ENCODE results near the gene DLEC1. TPM values are rescaled to one million over a fixed set of nuclear protein-coding genes. Genes with fewer than 3 reads are reported as not detected.
A peak's percentile ranks its signal among the peaks of the same experiment; 100 is the strongest.

The DLEC1 gene
- total and polyA plus RNA-seq, 2 donors (not counting 1 experiment from before 2014, with no cell fraction given), result under 0.01 to 0.02 TPM

DNA sequence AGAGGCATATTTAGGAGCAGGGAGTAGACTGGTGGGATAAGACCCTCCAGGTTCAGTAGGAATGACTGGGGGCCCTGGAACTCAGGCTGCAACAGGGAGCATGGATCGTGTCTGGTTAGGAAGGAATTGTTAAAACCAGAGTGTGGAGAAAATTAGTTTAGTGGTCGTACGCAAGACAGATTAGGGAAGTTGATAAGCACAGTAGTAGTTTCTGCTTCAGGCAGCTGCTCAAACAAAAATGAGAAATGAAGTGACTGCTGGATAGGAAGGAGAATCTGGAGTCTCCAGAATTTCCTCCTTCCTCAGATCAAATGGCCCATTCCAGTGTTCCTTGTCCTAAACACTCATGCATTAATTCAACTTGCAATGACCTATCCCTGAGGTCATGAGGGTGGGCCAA, 110.7 kb downstream of the DLEC1 start:
- TF ChIP-seq, protein P1, sequence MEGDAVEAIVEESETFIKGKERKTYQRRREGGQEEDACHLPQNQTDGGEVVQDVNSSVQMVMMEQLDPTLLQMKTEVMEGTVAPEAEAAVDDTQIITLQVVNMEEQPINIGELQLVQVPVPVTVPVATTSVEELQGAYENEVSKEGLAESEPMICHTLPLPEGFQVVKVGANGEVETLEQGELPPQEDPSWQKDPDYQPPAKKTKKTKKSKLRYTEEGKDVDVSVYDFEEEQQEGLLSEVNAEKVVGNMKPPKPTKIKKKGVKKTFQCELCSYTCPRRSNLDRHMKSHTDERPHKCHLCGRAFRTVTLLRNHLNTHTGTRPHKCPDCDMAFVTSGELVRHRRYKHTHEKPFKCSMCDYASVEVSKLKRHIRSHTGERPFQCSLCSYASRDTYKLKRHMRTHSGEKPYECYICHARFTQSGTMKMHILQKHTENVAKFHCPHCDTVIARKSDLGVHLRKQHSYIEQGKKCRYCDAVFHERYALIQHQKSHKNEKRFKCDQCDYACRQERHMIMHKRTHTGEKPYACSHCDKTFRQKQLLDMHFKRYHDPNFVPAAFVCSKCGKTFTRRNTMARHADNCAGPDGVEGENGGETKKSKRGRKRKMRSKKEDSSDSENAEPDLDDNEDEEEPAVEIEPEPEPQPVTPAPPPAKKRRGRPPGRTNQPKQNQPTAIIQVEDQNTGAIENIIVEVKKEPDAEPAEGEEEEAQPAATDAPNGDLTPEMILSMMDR (conservative IDR thresholded peaks at IDR 0.05 in 1 of 2, IDR thresholded peaks at IDR 0.05 in 1 of 2; ENCODE audit: low read depth in 1 of 2, low read length in 2 of 2), result no peak
- no peak for TF ChIP-seq EZH2 (IDR thresholded peaks at IDR 0.05; ENCODE audit: low read length, missing control alignments)
- no peak overlapping the region for H3K9ac ChIP-seq (ENCODE audit: insufficient read depth, low read length)
- H3K36me3 ChIP-seq (ENCODE audit: control insufficient read depth, insufficient read depth, low read length), result no peaks in the 10 kb centered on the region
- no peaks in the 10 kb centered on the region for H3K4me1 ChIP-seq (ENCODE audit: control insufficient read depth, extremely low read depth, insufficient read depth, low read length)
- no peak for DNase-seq (ENCODE audit: low read depth in 2 of 2)
- no peaks in the 10 kb centered on the region for H3K27me3 ChIP-seq (ENCODE audit: control insufficient read depth, insufficient read depth, low read length)
- H3K27ac ChIP-seq (ENCODE audit: insufficient read depth, low read length), result no peak overlapping the region
- H3K4me3 ChIP-seq (replicated peaks in 1 of 4; ENCODE audit: control extremely low read depth in 1 of 4, insufficient read depth in 1 of 4, low read depth in 3 of 4, low read length in 4 of 4), result no peak overlapping the region
- H2AFZ ChIP-seq (ENCODE audit: low read length), result no peak overlapping the region
- H3K9me3 ChIP-seq (ENCODE audit: control insufficient read depth, insufficient read depth, low read depth, low read length), result no peaks in the 10 kb centered on the region
- no peaks in the 10 kb centered on the region for H3K79me2 ChIP-seq (ENCODE audit: control insufficient read depth, insufficient read depth, low read length)
- H3K4me2 ChIP-seq (ENCODE audit: extremely low read depth, insufficient read depth, low read length), result no peak overlapping the region
- H4K20me1 ChIP-seq (ENCODE audit: control insufficient read depth, extremely low read depth, insufficient read depth, low read length), result no peaks in the 10 kb centered on the region

DNA sequence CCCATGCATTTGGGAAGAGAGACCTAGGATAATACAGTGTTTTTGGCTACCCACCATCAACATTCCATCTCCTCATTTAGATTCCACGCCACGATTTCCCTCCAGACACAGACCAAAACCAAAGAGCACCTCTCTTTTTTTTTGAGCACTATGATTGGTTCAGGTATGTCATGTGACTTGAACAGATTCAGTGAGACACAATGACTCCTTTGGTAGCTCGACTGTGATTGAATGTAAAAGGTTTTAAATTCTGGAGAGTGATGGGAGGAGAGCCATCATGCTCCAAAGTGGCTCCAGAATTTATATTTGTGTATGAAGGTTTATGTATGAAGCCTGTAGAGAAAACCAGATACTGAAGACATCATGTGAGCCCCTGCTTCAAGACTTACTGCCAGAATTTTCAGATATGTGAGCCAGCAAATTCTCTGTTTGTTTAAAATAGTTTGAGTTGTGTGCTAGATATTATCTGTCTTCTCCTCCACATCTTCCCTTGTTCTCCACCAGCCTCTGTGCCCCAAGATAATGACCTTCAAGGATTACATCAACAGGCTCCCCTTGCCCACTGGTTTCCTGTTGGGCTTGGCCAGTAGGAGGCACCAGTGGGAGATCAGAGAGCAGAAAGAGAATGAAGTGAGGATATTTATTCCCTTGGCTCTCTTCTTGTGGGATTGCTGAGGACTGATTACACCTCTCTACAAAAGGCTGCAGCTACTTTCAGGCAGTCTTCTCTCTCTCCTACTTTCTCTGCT, 111.9 kb downstream of the DLEC1 start:
- Histone ChIP-seq H3K4me1 (ENCODE audit: control insufficient read depth, extremely low read depth, insufficient read depth, low read length) (no peaks in the 10 kb centered on the region), H3K79me2 (ENCODE audit: control insufficient read depth, insufficient read depth, low read length) (no peaks in the 10 kb centered on the region), H3K4me3 (replicated peaks in 1 of 4; ENCODE audit: control extremely low read depth in 1 of 4, insufficient read depth in 1 of 4, low read depth in 3 of 4, low read length in 4 of 4) (no peak overlapping the region), H3K4me2 (ENCODE audit: extremely low read depth, insufficient read depth, low read length) (no peak overlapping the region), H3K9ac (ENCODE audit: insufficient read depth, low read length) (no peak overlapping the region), H3K27me3 (ENCODE audit: control insufficient read depth, insufficient read depth, low read length) (no peaks in the 10 kb centered on the region), H4K20me1 (ENCODE audit: control insufficient read depth, extremely low read depth, insufficient read depth, low read length) (no peaks in the 10 kb centered on the region), H2AFZ (ENCODE audit: low read length) (no peak overlapping the region), H3K9me3 (ENCODE audit: control insufficient read depth, insufficient read depth, low read depth, low read length) (no peaks in the 10 kb centered on the region), H3K36me3 (ENCODE audit: control insufficient read depth, insufficient read depth, low read length) (no peaks in the 10 kb centered on the region), H3K27ac (ENCODE audit: insufficient read depth, low read length) (no peak overlapping the region)
- TF ChIP-seq, protein P1 (conservative IDR thresholded peaks at IDR 0.05 in 1 of 2, IDR thresholded peaks at IDR 0.05 in 1 of 2; ENCODE audit: low read depth in 1 of 2, low read length in 2 of 2), result peak in 1 of 2 donors; percentile 12
- TF ChIP-seq EZH2 (IDR thresholded peaks at IDR 0.05; ENCODE audit: low read length, missing control alignments), result no peak
- no peak for DNase-seq (ENCODE audit: low read depth in 2 of 2)

DNA sequence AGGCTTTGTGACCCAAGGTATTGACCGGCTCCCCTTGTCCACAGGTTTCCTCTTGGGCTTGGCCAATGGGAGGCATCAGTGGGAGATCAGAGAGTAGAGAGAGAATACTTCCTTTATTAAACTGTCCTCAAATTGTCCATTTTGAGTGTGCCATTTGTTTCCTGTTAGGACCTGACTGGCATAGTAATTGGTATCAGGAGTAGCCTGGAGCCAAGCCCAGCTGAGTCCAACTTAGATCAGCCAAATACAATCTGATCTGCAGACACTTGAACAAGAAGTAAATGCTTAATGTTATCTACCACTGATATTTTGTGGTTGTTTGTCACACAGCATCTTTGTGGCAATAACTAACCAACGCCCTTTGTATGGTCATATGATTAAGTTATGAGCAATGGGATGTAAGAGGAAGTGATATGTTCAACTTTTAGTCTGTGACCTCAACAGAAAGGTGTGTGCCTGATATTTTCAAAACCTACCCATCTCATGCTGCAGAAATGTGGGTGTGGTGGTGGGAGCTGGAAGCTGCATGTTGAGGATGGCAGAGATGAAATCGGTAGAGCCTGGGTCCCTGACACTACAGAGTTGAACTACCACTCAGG, 112.8 kb downstream of the DLEC1 start:
- H3K27ac ChIP-seq (ENCODE audit: insufficient read depth, low read length), result no peak overlapping the region

More for the DNA sequence above, 112.8 kb downstream of the DLEC1 start:
- peak in 1 of 2 donors; percentile 37 for DNase-seq (ENCODE audit: low read depth in 2 of 2)
- H3K9me3 ChIP-seq (ENCODE audit: control insufficient read depth, insufficient read depth, low read depth, low read length), result no peaks in the 10 kb centered on the region
- no peak overlapping the region for H2AFZ ChIP-seq (ENCODE audit: low read length)
- H3K9ac ChIP-seq (ENCODE audit: insufficient read depth, low read length), result no peak overlapping the region
- no peaks in the 10 kb centered on the region for H3K27me3 ChIP-seq (ENCODE audit: control insufficient read depth, insufficient read depth, low read length)
- no peaks in the 10 kb centered on the region for H3K79me2 ChIP-seq (ENCODE audit: control insufficient read depth, insufficient read depth, low read length)
- TF ChIP-seq, protein P1 (conservative IDR thresholded peaks at IDR 0.05 in 1 of 2, IDR thresholded peaks at IDR 0.05 in 1 of 2; ENCODE audit: low read depth in 1 of 2, low read length in 2 of 2), result no peak
- no peak for TF ChIP-seq EZH2 (IDR thresholded peaks at IDR 0.05; ENCODE audit: low read length, missing control alignments)
- H4K20me1 ChIP-seq (ENCODE audit: control insufficient read depth, extremely low read depth, insufficient read depth, low read length), result no peaks in the 10 kb centered on the region
- no peak overlapping the region for H3K4me2 ChIP-seq (ENCODE audit: extremely low read depth, insufficient read depth, low read length)
- H3K36me3 ChIP-seq (ENCODE audit: control insufficient read depth, insufficient read depth, low read length), result no peaks in the 10 kb centered on the region
- no peak overlapping the region for H3K4me3 ChIP-seq (replicated peaks in 1 of 4; ENCODE audit: control extremely low read depth in 1 of 4, insufficient read depth in 1 of 4, low read depth in 3 of 4, low read length in 4 of 4)
- H3K4me1 ChIP-seq (ENCODE audit: control insufficient read depth, extremely low read depth, insufficient read depth, low read length), result no peaks in the 10 kb centered on the region
